CMK (cell line): ENCODE results near the gene MAPK8IP1.
A peak's percentile ranks its signal among the peaks of the same experiment; 100 is the strongest.
"Not testable (repeated sequence)": the region's sequence is repeated elsewhere in the genome, so short reads cannot be mapped to it uniquely, and the experiment has no call there.

Experiments used
- DNase-seq: peaks from one replicate; pipeline ENCODE4 v3.0.0-alpha.2; 2010; ENCODE audit warnings: low read depth

MAPK8IP1 gene

DNA sequence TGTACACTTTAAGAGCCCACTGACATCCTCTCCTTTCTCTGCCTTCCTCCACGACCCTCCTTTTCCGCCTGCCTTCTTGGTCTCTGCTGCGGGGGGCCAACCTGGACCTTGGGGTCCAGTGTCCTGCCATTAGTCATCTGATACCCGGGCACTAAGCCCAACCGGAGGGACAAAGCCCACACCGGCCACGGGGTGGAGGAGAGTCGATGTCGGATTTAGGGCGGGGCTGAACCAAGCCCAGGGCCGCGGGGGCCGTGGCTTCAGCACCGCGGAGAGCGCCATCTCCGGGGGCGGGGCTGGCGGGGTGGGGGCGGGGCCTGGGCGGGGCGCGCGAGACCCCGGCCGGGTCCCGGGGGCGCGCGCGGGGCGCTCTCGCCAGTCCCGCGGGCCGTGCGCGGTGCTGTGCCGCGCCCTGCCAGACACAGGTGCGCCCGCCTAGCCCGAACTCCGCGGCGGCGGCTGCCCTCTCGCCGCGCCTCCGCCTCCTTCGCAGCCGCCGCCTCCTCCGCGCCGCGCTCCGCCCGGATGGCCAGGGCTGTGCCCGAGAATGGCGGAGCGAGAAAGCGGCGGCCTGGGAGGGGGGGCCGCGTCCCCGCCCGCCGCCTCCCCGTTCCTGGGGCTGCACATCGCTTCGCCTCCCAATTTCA, at the start of gene MAPK8IP1:
TSS of gene MAPK8IP1 (plus strand) at position 378 of the 647 bp plus-strand sequence. CDS start at position 548, 170 bp downstream.
- DNase-seq = no peak

DNA sequence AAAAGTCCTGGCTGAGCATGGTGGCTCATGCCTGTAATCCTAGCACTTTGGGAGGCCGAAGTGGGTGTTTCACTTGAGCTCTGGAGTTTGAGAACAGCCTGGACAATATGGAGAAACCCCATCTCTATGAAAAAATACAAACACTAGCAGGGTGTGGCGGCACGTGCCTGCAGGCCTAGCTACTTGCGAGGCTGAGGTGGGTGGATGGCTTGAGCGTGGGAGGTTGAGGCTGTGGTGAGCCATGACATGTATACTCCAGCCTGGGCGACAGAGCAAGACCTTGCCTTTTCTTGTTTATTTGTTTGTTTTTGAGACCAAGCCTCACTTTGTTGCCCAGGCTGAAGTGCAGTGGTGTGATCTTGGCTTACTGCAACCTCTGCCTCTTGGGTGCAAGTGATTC, 46.2 kb upstream of the MAPK8IP1 start:
- DNase-seq = no peak

DNA sequence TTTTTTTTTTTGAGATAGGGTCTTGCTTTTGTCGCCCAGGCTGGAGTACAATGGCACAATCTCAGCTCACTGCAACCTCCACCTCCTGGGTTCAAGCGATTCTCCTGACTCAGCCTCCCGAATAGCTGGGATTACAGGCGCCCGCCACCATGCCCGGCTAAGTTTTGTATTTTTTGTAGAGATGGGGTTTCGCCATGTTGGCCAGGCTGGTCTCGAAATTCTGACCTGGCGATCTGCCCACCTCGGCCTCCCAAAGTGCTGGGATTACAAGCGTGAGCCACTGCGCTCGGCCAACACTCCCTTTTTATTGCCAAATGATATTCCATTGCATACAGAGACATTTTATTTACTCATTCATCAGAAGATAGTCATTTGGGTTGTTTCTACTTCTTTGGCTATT, 45.2 kb upstream of the MAPK8IP1 start:
- not testable (repeated sequence) for DNase-seq

DNA sequence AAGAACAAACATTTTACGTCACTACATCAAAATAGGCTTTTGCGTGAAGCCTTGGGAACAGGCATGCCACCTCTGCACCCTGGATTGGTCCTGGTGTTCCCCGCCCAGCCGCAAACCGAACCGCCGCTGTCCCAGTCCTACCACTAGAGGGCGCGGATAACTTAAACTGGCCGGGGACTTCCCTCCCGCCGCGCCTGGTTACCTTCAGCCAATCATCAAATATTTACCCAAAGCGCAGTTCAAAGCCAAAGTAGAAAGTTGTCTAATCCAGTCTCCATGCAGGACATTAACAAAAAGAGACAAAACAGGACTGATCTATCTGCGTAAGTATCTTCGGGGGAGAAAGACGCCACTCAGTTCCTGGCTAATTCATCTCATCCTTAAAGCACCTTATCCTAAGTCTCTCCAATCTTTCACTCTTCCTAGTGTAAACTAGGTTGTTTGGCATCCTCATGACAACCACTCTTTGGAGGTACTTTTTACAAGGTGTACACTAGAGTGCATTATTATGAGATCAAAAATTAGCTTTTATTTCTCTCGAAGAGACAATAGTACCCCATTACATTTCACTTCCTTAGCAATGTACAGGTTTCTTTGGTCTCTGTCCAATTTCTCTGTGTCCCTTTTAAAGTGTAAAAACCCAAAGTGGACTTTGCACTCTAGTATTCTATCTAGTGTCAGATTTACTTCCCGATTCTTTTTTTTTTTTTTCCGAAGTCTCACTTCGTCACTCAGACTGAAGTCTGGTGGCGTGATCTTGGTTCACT, 42.1 kb upstream of the MAPK8IP1 start:
- DNase-seq = peak; percentile 49

DNA sequence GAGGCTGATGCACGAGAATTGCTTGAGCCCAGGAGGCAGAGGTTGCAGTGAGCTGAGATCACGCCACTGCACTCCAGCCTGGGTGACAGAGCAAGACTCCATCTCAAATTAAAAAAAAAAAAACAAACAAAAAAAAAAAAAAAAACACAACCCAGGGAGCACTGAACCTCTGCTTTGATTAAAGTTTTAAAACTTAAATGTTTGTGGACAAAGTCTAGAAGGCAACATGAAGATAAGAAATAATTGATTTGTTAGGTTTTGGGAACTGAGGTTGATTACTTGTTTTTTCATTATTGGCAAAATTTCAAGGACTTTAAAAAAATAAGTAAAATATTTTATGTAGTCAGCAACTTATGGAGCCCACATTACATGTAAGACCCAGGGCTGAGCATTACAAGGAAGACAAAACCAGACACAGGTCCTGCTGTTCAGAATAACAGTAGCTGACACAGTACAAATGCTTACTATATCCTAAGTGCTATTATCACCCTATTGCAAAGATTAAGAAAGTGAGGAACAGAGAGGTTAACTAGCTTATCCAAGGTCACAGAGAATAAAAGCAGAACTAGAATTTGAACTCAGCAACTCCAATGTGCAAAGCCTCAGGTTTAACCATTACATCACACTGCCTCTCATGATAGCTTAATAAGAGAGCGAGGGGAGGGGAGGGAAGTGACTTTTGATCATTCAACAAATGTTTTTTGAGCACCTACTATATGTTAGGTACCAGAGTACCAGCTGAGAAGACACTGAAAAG, 40.5 kb upstream of the MAPK8IP1 start:
- no peak for DNase-seq

DNA sequence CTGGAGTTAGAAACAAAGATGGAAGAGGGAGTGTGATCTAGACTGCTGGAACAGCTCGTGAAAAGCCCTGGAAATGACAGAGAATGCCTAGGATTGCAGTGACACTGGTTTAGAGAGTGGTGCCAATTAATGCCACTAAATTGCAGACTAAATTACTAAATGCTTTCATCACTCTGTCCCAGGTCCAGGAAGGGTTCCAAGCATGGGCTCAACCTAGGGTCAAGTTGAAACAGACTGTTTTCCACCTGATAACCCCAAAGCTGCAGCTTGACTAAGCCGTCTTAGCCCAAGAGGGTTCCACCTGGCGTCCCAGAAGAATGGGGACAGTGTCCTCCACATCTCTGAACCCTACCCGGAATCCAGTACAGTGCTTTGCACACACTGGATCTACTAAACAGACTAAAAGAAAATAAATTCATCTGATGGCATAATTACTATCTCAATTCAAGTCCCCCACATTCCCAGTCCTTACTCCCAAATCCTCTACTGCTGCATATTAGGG, 39.2 kb upstream of the MAPK8IP1 start:
- no peak for DNase-seq

DNA sequence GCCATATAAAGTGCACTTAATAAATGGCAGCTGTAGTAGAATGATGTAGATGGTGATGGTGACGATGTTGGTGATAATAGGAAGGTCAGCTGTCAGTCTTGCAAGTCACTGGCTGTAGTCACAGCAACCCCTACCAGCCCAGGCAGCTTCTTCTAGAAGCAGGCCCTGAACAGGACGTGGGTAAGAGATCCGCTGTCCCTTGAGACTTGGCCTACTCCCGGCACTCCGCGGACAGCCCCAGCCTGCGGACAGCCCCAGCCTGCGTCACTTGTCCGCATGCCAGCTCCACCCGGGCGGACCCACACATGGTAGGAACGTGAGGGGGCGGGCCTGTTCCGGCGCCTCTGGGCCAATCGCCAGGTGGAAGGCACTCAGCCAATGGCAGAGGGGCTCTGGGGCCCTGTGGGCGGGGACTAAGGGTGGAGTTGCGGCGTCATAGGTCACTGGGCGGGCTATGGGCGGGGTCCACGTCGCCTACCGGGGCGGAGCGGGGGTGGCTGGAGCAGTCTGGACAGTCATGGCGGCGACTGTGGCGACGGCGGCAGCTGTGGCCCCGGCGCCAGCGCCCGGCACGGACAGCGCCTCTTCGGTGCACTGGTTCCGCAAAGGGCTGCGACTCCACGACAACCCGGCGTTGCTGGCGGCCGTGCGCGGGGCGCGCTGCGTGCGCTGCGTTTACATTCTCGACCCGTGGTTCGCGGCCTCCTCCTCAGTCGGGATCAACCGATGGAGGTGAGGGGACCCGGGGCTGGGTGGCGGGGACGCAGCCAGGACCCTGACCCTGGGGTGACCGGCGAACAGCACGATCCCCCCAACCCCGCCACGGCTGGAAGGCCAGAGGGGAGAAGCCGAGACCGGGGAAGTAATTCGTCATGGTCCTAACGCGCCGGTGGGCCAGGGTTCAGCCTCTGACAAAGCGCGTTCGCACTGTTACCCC, 38.2 kb upstream of the MAPK8IP1 start, which contains the start of gene CRY2:
TSS of gene CRY2 (plus strand) at position 502 of the 937 bp plus-strand sequence. CDS start at position 518, 16 bp downstream.
- DNase-seq = peak; percentile 93

DNA sequence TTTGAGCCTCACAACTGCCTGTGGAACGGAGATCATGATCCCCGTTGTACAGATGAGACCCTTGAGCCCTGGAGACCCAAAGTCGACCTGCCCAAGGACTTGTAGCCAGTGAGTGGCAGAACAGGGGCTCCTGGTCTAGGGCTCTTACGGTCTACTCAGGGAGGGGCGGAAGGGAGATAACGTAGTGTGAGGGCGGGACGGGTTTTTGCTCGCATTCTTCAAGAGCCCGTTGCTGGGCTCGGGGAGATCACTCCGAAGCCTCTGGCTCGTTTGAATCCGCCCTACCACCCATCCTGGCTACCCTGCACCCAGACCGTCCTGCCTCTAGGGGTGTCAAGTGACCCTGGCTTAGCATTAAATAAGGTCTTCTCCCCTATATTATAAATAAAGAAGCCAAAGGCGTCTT, 37.5 kb upstream of the MAPK8IP1 start:
- DNase-seq = no peak

DNA sequence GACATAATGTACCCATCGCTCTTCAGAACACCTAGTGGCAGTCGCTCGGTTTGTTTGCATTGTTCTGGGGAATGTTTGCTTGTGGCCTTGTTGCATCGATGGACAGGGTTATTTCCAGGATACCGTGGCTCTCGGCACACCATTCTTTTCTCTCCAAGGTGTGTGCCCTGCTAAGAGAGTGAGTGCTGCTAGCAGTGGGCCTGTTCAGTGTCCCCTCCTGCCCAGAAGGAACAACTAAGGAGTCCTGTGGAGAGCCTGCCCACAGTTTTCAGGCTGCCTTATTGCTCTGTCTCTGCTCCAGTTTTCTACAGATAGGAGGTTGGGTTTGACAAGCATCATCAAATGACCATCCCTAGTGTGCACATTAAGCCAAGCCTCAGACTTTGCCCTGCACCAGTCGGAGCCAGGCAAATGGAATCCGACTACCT, 36.8 kb upstream of the MAPK8IP1 start:
- DNase-seq = no peak

DNA sequence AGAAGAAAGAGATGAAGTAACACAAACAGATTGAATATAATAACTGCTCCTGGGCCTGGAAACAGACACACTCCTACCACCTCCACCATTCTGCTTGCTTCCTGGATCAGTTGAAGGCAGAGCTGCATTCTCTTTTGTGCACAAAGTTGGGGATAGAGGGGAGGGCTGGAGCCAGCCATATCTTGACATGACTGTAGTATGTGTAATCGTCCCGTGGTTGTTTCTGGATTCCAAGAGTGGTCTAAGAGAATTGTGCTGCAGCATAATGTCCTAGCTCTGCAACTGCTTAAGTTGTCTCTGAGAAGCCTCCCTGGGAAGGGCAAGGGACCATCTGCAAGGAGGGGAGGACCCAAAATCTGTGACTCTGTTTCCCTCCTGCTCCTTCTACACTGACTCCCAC, 35.0 kb upstream of the MAPK8IP1 start:
- no peak for DNase-seq

DNA sequence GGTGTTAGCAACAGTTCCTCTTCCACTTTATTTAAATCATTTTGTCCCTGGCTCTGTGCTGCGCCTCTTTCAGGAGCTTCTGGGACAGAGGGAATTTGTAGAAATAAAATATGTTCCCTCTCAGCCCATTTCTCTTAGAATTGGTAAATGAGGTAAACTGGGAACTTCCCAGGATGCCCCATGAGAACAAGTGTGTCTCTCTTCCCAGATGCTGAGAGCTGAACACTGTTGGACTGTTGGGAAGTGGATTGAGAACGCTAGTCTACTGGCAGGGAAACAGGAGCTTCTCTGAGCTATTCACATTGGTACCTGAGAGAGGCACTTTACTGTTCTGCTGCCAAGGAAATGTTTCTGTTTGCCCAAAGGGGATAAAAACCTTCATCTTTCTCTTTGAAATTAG, 34.2 kb upstream of the MAPK8IP1 start:
- no peak for DNase-seq

DNA sequence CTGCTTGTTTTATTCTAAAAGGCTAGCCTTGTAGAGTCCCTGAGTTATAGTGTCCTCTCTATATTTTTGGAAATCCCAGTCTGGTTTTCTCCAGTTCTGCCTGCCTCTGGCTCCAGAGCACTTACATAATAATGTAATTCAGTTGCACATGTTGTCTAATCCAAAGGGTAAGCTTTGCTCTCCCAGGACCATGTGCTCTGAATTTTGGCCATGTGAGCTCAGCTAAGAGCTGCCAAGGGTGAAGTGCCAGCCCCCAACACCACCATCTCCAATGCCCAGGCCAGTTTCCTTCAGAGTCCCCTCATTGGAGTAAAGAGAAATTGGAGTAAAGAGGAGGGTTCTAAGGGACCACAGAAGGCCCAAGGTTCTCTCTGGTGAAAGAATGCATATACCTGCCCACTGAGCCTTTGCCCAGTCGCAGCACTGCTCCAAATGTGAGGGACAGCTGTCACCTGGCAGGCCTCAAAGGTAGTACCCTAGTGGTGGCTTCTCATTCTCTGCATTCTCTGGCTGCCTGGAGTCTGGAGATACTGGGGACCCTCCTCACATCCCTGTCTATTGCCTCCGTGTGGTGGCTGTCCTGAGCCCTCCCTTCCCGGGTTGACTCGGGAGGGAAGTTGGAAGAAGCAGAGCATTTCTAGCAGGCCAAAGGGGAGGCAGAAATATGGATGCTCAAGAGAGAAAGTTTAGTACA, 33.3 kb upstream of the MAPK8IP1 start:
- no peak for DNase-seq

DNA sequence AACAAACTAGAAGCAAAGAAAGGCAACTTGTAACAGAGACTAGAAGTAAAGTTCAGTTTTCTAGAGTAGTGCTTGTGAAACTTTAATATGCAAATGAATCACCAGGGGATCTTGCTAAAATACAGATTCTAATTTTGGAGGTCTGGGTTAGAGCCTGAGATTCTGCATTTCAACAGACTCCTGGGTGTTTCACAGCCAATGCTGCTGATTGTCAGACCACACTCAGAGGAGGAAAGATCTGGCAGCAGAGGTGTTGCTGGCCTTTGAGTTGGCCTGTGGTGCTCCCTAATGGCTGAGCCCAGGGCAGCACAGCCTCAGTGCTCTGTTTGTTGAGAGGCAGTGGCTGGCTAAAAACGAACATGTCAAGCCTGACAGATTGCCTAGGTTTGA, 32.7 kb upstream of the MAPK8IP1 start:
- no peak for DNase-seq

DNA sequence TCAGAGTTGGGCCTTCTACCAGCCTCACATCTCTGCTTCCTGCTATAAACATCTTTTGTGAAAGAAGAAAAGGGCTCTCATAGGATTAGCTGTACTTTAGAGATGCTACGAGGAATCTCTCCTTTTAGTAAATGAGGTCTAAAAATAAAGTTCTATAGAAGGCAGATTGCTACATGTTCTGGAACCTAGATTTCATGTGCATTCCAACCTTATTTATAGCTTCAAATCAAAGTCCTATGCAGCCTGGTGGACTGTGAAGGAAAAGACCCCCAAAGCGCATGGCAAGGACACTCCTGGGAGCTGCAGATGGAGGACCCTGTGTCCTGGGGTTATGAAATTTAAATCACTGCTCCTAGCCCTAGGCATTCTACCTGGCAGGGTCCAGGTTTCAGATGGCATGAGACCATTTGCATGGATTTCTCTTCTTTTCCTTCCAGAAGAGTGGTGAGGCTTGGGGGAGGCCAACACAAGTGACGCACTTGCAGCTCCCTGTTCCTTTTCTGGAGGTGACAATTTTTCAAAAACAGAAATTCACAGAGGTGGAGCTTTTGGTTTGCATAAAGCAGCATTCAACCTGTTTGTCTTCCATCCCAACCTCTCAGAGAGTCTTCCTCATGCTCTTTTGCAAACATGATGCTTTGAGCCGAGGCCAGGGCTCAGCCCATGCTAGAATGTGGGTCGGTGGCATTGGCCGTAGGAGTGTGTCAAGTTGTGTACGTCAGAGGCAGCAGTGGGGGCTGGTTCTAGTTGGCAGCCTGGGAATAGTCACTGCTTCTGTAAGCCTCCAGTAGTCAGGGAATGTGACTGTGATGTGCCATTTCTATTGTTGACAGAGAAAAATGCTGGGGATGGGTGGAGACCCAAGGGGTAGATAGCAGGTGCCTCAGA, 31.9 kb upstream of the MAPK8IP1 start:
- DNase-seq = no peak

DNA sequence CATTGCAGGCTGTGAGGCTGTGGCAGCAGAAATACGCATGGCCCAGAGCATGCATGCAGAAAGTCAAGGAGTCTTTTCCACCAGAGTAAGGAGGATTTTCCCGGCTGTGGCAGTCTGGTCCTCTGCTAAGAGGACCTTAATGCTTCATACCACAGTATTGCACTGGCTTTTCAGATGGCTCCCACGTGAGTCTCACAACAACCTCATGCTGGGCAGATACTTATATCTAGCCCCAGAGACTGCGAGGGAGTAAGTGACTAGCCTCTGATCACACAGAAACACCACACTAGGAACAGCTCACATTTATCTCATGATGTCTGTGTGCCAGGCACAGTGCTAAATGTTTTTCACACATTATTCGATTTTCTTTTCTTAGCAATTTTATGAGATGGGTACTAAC, 30.1 kb upstream of the MAPK8IP1 start:
- DNase-seq = no peak

DNA sequence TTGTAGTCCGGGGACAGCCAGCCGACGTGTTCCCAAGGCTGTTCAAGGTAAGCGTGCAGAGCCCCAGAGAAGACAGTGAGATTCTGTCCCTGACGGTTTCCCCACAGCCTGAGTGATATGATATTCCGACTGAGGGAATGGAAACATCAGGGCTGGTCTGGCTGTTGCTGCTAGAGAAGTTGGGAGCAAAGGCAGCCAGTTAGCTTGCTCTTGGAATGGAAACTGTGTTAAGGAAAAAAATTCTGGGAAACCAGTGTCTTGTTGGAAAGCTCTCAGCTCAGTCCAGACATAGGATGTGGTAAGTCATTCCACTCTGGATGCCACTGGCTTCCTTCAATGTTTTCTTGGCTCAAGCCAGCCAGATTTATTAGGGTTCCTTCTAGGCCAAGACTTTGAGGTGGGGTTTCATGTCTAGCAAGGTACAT, 29.4 kb upstream of the MAPK8IP1 start:
- DNase-seq = no peak

DNA sequence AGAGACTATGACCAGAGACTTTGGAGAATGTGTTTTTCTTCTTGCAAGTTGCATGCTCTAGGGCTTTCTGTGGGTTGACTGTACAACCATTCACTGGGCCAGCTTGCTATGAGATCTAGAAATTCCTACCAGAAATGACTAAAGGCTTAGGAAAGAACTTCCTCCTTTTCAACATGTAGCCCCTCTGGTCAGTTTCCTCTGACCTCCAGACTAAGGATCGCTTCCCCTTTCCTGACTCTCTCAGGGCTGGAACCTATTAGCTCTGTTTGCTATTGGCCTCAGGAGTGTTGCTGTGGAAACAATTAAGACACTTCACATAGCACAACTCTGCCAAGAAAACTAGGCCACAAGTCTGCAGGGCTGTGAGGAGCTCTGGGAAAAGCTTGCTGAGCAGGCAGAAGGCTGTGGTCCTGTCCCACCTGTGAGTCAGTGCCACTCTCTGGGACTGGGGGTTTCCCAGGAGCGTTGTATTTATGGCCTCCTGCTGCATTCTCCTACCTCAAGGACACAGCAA, 27.4 kb upstream of the MAPK8IP1 start:
- no peak for DNase-seq

DNA sequence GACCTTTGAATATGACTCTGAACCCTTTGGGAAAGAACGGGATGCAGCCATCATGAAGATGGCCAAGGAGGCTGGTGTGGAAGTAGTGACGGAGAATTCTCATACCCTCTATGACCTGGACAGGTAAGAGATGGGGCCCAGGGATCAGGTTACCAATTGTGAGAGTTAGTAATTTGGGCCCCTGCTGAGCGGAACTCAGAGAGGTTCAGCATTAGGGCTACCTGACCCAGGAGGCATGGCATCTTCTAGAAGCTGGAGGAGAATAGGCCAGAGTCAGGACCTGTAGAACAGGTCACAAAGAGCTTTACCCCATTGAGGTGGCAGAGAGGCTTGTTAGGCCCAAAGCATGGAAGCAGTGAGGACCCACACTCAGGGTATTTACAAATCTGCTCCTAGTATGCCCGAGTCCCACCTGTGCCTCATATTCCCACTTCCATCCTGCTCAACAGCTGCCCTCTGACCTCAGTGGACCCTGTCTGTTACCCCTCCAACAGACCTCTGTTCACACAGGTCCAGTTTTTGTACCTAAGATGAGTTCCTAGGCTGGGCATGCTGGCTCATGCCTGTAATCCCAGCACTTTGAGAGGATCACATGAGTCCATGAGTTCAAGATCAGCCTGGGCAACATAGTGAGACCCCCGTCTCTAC, 26.6 kb upstream of the MAPK8IP1 start:
- DNase-seq = no peak

DNA sequence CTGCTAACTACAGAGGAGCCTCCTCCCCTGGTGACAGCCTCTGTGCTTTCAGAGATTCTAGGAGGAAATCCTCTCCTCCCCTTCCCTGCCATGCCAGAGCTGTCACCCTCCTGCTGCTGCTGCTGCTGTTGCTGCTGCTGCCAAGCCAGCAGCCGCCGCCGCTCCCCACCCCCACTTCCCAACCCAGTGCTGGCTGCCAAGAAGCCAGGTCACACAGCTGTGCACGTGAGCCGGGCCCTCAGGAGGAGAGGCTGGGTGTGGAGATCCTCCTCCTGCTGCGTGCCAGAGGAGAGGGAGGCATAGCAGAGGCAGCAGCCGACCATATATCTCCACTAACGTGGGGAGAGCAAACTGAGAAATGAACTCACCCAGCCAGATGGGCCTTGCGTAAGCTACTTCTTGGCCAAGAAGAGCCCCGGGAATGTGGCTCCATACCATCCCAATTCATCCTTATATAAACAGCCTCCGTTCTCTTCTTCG, 25.8 kb upstream of the MAPK8IP1 start:
- no peak for DNase-seq
